Neutrophil (primary cell): ENCODE data around the gene SARDH.

Source experiments
- H3K27ac ChIP-seq: fragments of 200-600 bp; sonication (generic); 2 replicates; pipeline ENCODE4 v1.5.1; 2016; ENCODE audit warnings: mild to moderate bottlenecking, moderate library complexity
- H3K27me3 ChIP-seq: fragments of 200-600 bp; sonication (generic); 2 replicates; pipeline ENCODE4 v1.6.0; 2016; ENCODE audit warnings: mild to moderate bottlenecking
- H3K36me3 ChIP-seq: fragments of 200-600 bp; sonication (generic); 2 replicates; pipeline ENCODE4 v1.5.1; 2017
- H3K4me1 ChIP-seq, 2 experiments: fragments of 200-600 bp in 1 of 2; sonication (generic) in 1 of 2; 1 replicate in 1 of 2; 2 replicates in 1 of 2; pipeline versions ENCODE4 v1.5.1 to v1.6.1; 2013 to 2016; ENCODE audit warnings: low read depth in 1 of 2, low read length in 1 of 2, mild to moderate bottlenecking in 1 of 2, moderate library complexity in 1 of 2; ENCODE audit not compliant: control insufficient read depth in 1 of 2, insufficient read depth in 1 of 2
- H3K4me3 ChIP-seq, 2 experiments: fragments of 200-600 bp in 1 of 2; sonication (generic) in 1 of 2; 1 replicate in 1 of 2; 2 replicates in 1 of 2; pipeline ENCODE4 v1.5.1; 2013 to 2016; ENCODE audit warnings: low read depth in 1 of 2, low read length in 1 of 2, mild to moderate bottlenecking in 1 of 2, moderate library complexity in 1 of 2
- H3K9me3 ChIP-seq: fragments of 200-600 bp; sonication (generic); 2 replicates; pipeline ENCODE4 v1.5.1; 2016
- CTCF ChIP-seq: fragments of 200-600 bp; sonication (generic); IDR thresholded peaks from 2 replicates; pipeline ENCODE4 v1.5.1; 2016; ENCODE audit warnings: antibody characterized with exemption

SARDH gene

GRCh38 chr9:133671371-133671770 lies 66.8 kb downstream of the SARDH start:
- no peaks in the 10 kb centered on the region for H3K9me3 ChIP-seq
- no peaks in the 10 kb centered on the region for H3K36me3 ChIP-seq
- no peaks in the 10 kb centered on the region for H3K4me1 ChIP-seq
- no peaks in the 10 kb centered on the region for H3K27me3 ChIP-seq
- no peak for TF ChIP-seq CTCF
- no peak overlapping the region for H3K27ac ChIP-seq
- H3K4me3 ChIP-seq, result no peak overlapping the region

DNA sequence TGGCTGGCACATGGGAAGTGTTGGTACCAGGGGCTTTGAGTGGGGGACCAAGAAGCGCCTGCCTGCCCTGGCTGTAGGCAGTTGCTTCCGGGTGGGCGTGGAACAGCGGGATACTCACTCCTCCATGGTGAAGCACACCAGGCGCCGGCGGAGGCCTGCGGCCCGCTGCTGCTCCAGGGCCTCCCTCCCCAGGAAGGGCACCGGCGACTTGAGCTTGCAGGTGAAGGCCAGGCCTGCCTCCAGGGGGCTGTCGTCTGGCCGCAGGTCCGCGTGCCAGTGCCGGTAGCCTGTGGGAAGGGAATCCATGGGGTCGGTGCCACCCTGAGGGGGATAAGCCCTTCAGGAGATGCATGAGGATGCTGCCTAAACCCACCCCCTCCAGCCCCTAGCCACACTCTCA lies 67.7 kb downstream of the SARDH start:
- H3K27me3 ChIP-seq, result no peaks in the 10 kb centered on the region
- H3K27ac ChIP-seq, result no peak overlapping the region
- no peaks in the 10 kb centered on the region for H3K36me3 ChIP-seq
- H3K4me3 ChIP-seq, result no peak overlapping the region
- no peaks in the 10 kb centered on the region for H3K9me3 ChIP-seq
- H3K4me1 ChIP-seq, result no peaks in the 10 kb centered on the region
- no peak for TF ChIP-seq CTCF

DNA sequence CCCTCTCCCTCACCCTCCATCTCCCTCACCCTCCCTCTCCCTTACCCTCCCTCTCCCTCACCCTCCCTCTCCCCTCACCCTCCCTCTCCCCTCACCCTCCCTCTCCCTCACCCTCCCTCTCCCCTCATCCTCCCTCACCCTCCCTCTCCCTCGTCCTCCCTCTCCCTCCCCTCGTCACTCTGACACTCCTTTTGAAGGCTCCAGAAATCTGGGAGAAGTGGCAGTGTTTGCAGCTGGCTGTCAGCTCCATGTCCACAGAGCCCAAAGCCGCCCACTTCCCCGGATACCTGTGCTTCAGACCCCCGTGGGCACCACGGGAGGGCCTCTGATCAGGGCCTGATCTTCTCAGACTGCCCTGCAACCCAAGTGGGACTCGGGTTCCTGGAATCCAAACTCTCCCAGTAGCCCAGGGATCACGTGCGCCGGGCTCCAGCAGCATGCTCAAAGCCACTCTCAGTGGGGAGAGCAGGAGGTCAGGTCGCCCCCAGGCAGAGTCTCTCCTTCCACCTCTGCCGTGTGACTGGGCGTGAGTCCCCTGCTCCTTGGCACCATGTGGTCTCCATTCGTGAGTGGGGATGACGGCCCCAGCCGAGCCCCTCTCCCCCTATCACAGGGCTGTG lies 68.9 kb downstream of the SARDH start:
- Histone ChIP-seq H3K27ac (no peak overlapping the region), H3K36me3 (no peaks in the 10 kb centered on the region), H3K4me1 (no peaks in the 10 kb centered on the region), H3K27me3 (no peaks in the 10 kb centered on the region), H3K9me3 (no peaks in the 10 kb centered on the region), H3K4me3 (no peak overlapping the region)
- no peak for TF ChIP-seq CTCF

- Histone ChIP-seq H3K36me3 (no peaks in the 10 kb centered on the region), H3K4me3 (no peak overlapping the region), H3K27me3 (no peaks in the 10 kb centered on the region), H3K9me3 (no peaks in the 10 kb centered on the region), H3K4me1 (no peaks in the 10 kb centered on the region), H3K27ac (no peak overlapping the region)
- TF ChIP-seq CTCF, result no peak
Observed at GRCh38 chr9:133667759-133668450, 70.2 kb downstream of the SARDH start.

DNA sequence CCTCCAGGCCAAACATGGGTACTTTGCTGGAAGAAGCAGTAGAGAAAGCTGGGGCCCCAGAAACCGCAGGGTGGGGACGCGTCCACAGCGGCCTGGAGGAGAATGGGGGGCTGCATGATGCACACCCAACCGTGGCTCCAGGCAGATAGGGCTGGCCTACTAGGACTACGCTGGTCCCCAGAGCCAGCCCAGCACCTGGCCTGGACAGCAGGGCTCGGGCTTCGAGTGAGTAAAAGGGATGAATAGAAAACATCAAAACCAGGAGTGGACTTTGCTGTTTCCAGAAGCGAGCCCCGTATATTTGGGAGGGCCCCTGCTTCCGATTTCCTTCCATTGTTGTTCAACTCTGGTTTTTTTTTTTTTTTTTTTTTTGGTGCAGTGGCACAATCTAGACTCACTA lies 71.3 kb downstream of the SARDH start:
- Histone ChIP-seq H3K36me3 (no peaks in the 10 kb centered on the region), H3K4me1 (no peaks in the 10 kb centered on the region), H3K4me3 (no peak overlapping the region), H3K27ac (no peak overlapping the region), H3K9me3 (no peaks in the 10 kb centered on the region), H3K27me3 (no peaks in the 10 kb centered on the region)
- no peak for TF ChIP-seq CTCF
